T-helper 17 cell (primary cell): ENCODE measurements around the gene THAP2. TPM values are rescaled to one million over a fixed set of nuclear protein-coding genes. Genes with fewer than 3 reads are reported as not detected.

ENCODE experiments used
- ATAC-seq: fragments of 150-1000 bp; cut with Tn5 transposase; 2 replicates; pipeline ENCODE4 v1.10.0; 2021; ENCODE audit warnings: mild to moderate bottlenecking, moderate library complexity
- DNase-seq, 3 donors: peaks; one replicate each; pipeline versions ENCODE4 v3.0.0 to v3.0.0-alpha.2; 2020 to 2021
- H3K9me3 ChIP-seq: one replicate; pipeline ENCODE4 v1.7.0; 2013; ENCODE audit warnings: low read length, mild to moderate bottlenecking; ENCODE audit not compliant: control insufficient read depth, poor library complexity, severe bottlenecking
- H3K27ac Mint-ChIP-seq: one replicate; pipeline ENCODE4 v1.8.0; 2022; ENCODE audit warnings: mild to moderate bottlenecking, moderate library complexity, mixed read lengths
- H3K27me3 Mint-ChIP-seq: one replicate; pipeline ENCODE4 v1.8.0; 2022; ENCODE audit warnings: mixed read lengths
- H3K36me3 Mint-ChIP-seq: one replicate; pipeline ENCODE4 v1.8.0; 2022; ENCODE audit warnings: low read depth, mixed read lengths
- H3K4me1 Mint-ChIP-seq: one replicate; pipeline ENCODE4 v1.8.0; 2022; ENCODE audit warnings: mild to moderate bottlenecking, mixed read lengths
- H3K4me3 Mint-ChIP-seq: one replicate; pipeline ENCODE4 v1.8.0; 2022; ENCODE audit warnings: mild to moderate bottlenecking, moderate library complexity, mixed read lengths
- total RNA-seq, 4 donors: library from RNA in 2 of 4; stranded (reverse) in 2 of 4; gene quantifications; one replicate each; pipeline ENCODE4 v1.2.3 and lab custom pipeline; 2022 to 2026

The THAP2 gene
- 10 to 100 TPM; 13.1 to 14.9 TPM for total RNA-seq
- total RNA-seq (lab: John Stamatoyannopoulos, UW) = 11.2 to 12.3 reads per million in 2 donors

- H3K4me3 Mint-ChIP-seq = peak within 1 kb of the TSS; percentile 98
- H3K4me1 Mint-ChIP-seq = peaks cover 41% of the 10 kb centered on the region
- H3K36me3 Mint-ChIP-seq = peaks cover 9% of the 10 kb centered on the region
- H3K9me3 ChIP-seq = no peaks in the 10 kb centered on the region
- H3K27ac Mint-ChIP-seq = peak within 1 kb of the TSS; percentile 98
- DNase-seq (peak; percentile 76 to 83 (median 80)), ATAC-seq (peak; percentile 83)
- H3K27me3 Mint-ChIP-seq = no peaks in the 10 kb centered on the region
Observed at GRCh38 chr12:71663561-71664410, at the start of gene THAP2, which contains the start of gene ZFC3H1. Gene THAP2, plus strand, starts transcription at chr12:71664301. Its CDS starts 209 bp downstream, at chr12:71664510. Gene ZFC3H1, minus strand, starts transcription at chr12:71663848. Its CDS starts 238 bp downstream, at chr12:71663610.

DNA sequence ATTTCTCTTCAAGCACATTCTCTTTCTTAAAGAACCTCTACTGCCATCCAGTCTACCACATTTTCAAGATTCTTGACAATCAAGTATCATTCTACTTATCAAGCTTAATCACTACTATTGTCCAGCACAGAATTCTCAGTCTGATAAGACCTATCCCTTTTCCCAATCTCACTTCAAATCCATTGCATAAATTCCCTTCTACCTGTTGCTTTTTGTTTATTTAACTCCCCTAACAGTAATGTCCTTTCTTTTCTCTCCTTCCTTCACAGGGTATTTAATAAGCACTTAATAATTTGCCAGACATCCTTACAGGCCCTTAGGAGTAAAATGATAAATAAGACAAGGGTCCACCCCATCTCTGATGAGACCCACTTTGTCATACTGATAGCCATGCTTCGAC is 42.2 kb upstream of the THAP2 start:
- DNase-seq (no peak), ATAC-seq (no peak)
- H3K9me3 ChIP-seq = no peaks in the 10 kb centered on the region
- Mint-ChIP-seq H3K27me3 (no peaks in the 10 kb centered on the region), H3K36me3 (peaks cover 22% of the 10 kb centered on the region), H3K4me1 (peaks cover 26% of the 10 kb centered on the region), H3K4me3 (no peak overlapping the region), H3K27ac (peak overlapping the region; percentile 88)

GRCh38 chr12:71625476-71625875 is 38.6 kb upstream of the THAP2 start:
- no peaks in the 10 kb centered on the region for H3K9me3 ChIP-seq
- ATAC-seq = no peak

GRCh38 chr12:71626098-71626497 is 38.0 kb upstream of the THAP2 start:
- no peaks in the 10 kb centered on the region for H3K27me3 Mint-ChIP-seq
- DNase-seq (no peak), ATAC-seq (no peak)
- H3K9me3 ChIP-seq = no peaks in the 10 kb centered on the region
- H3K27ac Mint-ChIP-seq = peak overlapping the region; percentile 74
- peak overlapping the region; percentile 45 for H3K4me3 Mint-ChIP-seq
- peaks cover 17% of the 10 kb centered on the region for H3K4me1 Mint-ChIP-seq
- H3K36me3 Mint-ChIP-seq = peaks cover 15% of the 10 kb centered on the region

More at GRCh38 chr12:71625476-71625875, 38.6 kb upstream of the THAP2 start:
- Mint-ChIP-seq H3K27me3 (no peaks in the 10 kb centered on the region), H3K36me3 (peaks cover 20% of the 10 kb centered on the region), H3K27ac (peak overlapping the region; percentile 74), H3K4me3 (peak overlapping the region; percentile 15), H3K4me1 (peaks cover 23% of the 10 kb centered on the region)
- DNase-seq = no peak

- Mint-ChIP-seq H3K4me3 (no peak overlapping the region), H3K4me1 (peaks cover 13% of the 10 kb centered on the region), H3K36me3 (peaks cover 11% of the 10 kb centered on the region), H3K27me3 (no peaks in the 10 kb centered on the region), H3K27ac (peak overlapping the region; percentile 74)
- ATAC-seq (no peak), DNase-seq (no peak)
- H3K9me3 ChIP-seq = no peaks in the 10 kb centered on the region
Observed at GRCh38 chr12:71626768-71627167, 37.3 kb upstream of the THAP2 start.

DNA sequence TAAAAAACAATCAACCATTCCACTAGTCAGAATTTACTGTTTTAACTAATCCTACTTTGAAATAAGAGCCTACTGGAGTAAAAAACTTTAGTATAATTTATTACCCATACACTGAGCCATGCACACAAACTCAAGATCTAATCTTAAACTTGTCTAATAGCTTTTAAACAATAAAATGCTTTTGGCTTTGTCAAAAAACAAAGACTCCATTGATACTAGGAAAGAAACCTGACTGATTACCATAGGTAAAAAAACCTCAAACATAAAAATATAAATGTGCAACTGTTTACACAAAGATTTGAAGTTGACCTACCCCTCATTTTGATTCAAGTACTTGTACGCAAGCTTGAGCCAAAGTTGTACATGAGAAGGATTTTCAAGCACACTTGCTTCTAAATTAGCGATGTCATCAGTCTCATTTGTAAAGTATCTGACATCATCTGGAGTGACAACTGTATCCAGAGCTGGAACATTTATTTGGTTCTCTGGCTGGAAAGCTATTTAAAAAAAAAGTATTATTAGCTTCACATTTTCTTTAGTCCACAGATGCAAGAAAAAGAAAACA is 36.6 kb upstream of the THAP2 start:
- no peak for ATAC-seq
- no peak for DNase-seq
- no peaks in the 10 kb centered on the region for H3K9me3 ChIP-seq
- H3K27me3 Mint-ChIP-seq = no peaks in the 10 kb centered on the region
- peaks cover 8% of the 10 kb centered on the region for H3K4me1 Mint-ChIP-seq
- no peak overlapping the region for H3K4me3 Mint-ChIP-seq
- no peak overlapping the region for H3K27ac Mint-ChIP-seq
- H3K36me3 Mint-ChIP-seq = peaks cover 6% of the 10 kb centered on the region

GRCh38 chr12:71636704-71637115 is 27.4 kb upstream of the THAP2 start:
- H3K27ac Mint-ChIP-seq = peak overlapping the region; percentile 62
- no peaks in the 10 kb centered on the region for H3K9me3 ChIP-seq
- DNase-seq (no peak), ATAC-seq (peak; percentile 72)
- H3K27me3 Mint-ChIP-seq = no peaks in the 10 kb centered on the region
- H3K4me3 Mint-ChIP-seq = peak overlapping the region; percentile 7
- H3K36me3 Mint-ChIP-seq = peaks cover 3% of the 10 kb centered on the region
- peaks cover 7% of the 10 kb centered on the region for H3K4me1 Mint-ChIP-seq

DNA sequence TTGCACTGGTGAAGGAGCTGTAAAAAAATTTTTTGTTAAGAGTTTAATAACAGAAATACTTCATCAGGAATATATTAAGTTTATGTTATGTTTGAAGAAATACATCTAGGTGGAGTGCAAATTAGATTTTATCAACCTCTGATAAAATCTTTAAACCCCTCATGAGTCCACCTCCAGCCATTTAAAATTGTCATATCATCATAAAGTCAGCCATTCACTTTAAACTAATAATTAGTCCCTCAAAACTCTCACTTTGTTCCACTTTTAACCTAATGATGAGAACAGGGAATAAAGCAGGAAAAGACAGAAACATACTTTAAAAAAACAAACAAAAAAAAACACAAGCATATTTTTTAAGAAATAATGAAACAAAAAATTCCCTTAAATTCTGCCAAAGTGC is 25.6 kb upstream of the THAP2 start:
- Mint-ChIP-seq H3K27me3 (no peaks in the 10 kb centered on the region), H3K4me1 (peaks cover 9% of the 10 kb centered on the region), H3K36me3 (peaks cover 3% of the 10 kb centered on the region), H3K4me3 (no peak overlapping the region), H3K27ac (peak overlapping the region; percentile 85)
- ATAC-seq (no peak), DNase-seq (no peak)
- no peaks in the 10 kb centered on the region for H3K9me3 ChIP-seq

- DNase-seq (no peak), ATAC-seq (peak; percentile 35)
- H3K9me3 ChIP-seq = no peaks in the 10 kb centered on the region
- H3K27ac Mint-ChIP-seq = peak overlapping the region; percentile 85
- H3K4me1 Mint-ChIP-seq = peaks cover 9% of the 10 kb centered on the region
- no peaks in the 10 kb centered on the region for H3K27me3 Mint-ChIP-seq
- H3K36me3 Mint-ChIP-seq = peaks cover 8% of the 10 kb centered on the region
- H3K4me3 Mint-ChIP-seq = no peak overlapping the region
Observed at GRCh38 chr12:71639341-71639760, 24.8 kb upstream of the THAP2 start.

DNA sequence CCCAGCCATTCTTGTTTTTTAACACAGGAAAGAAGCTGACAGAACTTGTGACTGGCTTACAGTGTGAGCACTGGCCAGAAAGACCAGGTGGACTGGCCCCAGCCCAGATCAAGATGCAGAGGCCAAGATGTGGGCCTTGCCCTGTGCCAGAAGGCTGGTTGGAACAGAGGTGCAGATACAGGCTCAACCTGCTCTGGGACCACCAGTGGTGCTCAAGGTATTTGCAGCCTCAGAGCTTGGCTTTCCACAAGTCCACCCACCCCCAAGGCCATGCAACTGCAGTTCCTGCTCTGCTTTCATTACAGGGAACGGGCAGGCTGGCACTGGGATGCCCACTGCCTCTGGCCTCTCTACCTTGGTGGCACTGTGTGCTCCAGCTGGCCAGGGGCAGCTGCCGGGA is 23.8 kb upstream of the THAP2 start:
- peak overlapping the region; percentile 85 for H3K27ac Mint-ChIP-seq
- peaks cover 10% of the 10 kb centered on the region for H3K36me3 Mint-ChIP-seq
- DNase-seq = no peak
- peaks cover 12% of the 10 kb centered on the region for H3K4me1 Mint-ChIP-seq
- H3K27me3 Mint-ChIP-seq = no peaks in the 10 kb centered on the region
- no peak for ATAC-seq
- H3K4me3 Mint-ChIP-seq = no peak overlapping the region
- no peaks in the 10 kb centered on the region for H3K9me3 ChIP-seq

DNA sequence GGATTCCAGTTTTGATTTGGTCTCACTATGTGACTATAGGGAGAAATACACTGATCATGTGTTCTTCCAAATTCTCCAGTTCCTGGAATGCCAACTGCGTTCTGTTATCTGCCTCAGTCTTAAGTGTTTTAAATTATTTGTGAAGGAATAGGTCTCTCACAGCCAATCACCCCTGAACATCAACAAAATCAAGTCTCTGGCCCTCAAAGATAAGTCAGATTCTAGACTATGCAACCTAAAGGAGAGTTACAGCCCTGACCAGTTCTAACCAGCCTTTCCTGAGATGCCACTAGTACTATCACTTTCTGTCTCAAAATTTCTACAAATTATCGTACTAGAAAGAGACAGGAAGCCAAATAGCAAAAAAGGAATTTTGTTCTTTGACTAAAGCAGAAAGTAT is 22.7 kb upstream of the THAP2 start:
- H3K27ac Mint-ChIP-seq = peak overlapping the region; percentile 74
- H3K9me3 ChIP-seq = no peaks in the 10 kb centered on the region
- peaks cover 12% of the 10 kb centered on the region for H3K4me1 Mint-ChIP-seq
- H3K4me3 Mint-ChIP-seq = no peak overlapping the region
- no peaks in the 10 kb centered on the region for H3K27me3 Mint-ChIP-seq
- no peak for DNase-seq
- peaks cover 10% of the 10 kb centered on the region for H3K36me3 Mint-ChIP-seq
- ATAC-seq = no peak

DNA sequence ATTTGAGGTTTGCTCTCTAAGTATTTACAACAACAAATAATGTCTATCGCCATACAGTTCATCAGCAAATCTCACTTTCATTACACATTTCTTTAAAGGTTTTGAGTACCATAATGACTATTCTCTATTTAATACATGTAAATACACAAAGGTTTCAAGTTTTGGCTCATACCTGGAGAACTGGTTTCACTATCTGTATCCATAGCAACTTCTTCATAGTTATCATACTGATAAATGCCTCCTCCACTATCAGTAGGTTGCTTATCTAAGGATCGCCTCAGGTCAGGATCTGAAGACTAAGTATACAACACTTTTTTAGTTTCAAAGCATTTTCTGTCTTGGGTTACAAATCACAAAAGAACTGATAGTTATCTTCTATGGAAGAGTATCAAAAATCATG is 21.8 kb upstream of the THAP2 start:
- Mint-ChIP-seq H3K36me3 (peaks cover 7% of the 10 kb centered on the region), H3K27ac (peak overlapping the region; percentile 74), H3K27me3 (no peaks in the 10 kb centered on the region), H3K4me1 (peaks cover 10% of the 10 kb centered on the region), H3K4me3 (no peak overlapping the region)
- DNase-seq (no peak), ATAC-seq (peak; percentile 42)
- no peaks in the 10 kb centered on the region for H3K9me3 ChIP-seq

- H3K4me1 Mint-ChIP-seq = peaks cover 18% of the 10 kb centered on the region
- H3K36me3 Mint-ChIP-seq = peaks cover 7% of the 10 kb centered on the region
Observed at GRCh38 chr12:71645268-71645667, 18.8 kb upstream of the THAP2 start.

More at GRCh38 chr12:71645268-71645667, 18.8 kb upstream of the THAP2 start:
- no peaks in the 10 kb centered on the region for H3K27me3 Mint-ChIP-seq
- DNase-seq (no peak), ATAC-seq (no peak)
- H3K27ac Mint-ChIP-seq = peak overlapping the region; percentile 60
- H3K4me3 Mint-ChIP-seq = no peak overlapping the region
- H3K9me3 ChIP-seq = no peaks in the 10 kb centered on the region
